NCI-H1694 (cell line): ENCODE results near the gene RGS7.

Experiments used
- DNase-seq: peaks from one replicate; lab custom pipeline; 2025; lab: John Stamatoyannopoulos, UW

The RGS7 gene

DNA sequence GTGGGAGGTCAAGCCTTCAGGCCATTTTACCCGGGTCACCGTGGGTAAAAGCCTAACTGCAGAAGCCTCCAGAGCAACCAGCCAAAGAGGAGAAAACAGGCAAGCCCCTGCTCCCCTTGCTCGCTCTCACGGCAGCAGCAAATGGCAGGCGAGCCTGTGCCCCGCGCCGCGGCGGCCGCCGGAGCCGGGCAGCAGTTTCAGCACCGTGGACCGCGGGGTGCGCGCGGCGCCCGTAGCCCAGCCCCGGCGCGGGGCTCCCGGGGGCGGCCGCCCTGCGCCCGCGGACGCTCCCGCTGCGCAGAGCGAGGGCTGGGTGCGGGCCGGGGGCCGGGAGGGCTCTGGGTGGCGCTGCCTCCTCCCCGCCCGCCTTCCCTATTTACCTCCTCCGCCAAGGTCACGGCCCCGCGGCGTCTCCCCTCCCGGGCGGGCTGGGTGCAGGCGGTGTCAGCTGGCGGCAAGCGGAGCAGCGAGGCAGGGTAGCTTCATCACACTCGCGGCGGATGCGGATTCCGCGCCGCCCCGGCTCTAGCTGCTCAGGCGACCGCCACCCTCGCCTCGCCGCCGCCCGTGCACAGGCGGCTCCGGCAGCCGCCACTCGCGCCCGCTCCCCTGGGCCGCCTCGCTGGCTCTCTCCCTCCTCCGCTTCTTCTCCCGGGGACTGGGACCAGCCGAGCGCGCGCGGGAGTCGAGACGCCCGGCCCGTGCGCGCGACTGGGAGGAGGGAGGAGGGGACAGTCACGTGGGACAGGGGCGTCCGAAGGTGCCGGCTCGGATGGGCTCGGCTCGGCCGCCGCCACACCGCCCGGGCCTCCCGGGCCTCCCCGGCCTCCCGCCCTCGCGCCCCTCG, at the start of gene RGS7:
Gene RGS7, minus strand, starts transcription at position 687 of the 847 bp plus-strand sequence.
- DNase-seq, result peak; percentile 38

GRCh38 chr1:241406421-241406820, 49.4 kb upstream of the RGS7 start:
- DNase-seq, result no peak

DNA sequence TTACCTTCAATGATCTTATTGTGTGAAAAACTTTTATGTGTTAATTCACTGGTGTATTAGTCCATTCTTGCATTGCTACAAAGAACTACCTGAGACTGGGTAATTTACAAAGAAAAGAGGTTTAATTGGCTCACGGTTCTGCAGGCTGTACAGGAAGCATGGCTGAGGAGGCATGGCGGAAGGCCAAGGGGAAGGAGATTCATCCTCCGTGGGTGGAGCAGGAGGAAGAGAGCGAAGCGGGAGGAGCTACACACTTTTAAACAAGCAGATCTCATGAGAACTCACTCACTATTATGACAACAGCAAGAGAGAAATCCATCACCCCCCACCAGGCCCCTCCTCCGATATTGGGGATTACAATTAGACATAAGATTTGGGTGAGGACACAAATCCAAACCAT, 44.2 kb upstream of the RGS7 start:
- no peak for DNase-seq

- DNase-seq, result no peak
Measured at GRCh38 chr1:241396747-241397681, 40.0 kb upstream of the RGS7 start.

DNA sequence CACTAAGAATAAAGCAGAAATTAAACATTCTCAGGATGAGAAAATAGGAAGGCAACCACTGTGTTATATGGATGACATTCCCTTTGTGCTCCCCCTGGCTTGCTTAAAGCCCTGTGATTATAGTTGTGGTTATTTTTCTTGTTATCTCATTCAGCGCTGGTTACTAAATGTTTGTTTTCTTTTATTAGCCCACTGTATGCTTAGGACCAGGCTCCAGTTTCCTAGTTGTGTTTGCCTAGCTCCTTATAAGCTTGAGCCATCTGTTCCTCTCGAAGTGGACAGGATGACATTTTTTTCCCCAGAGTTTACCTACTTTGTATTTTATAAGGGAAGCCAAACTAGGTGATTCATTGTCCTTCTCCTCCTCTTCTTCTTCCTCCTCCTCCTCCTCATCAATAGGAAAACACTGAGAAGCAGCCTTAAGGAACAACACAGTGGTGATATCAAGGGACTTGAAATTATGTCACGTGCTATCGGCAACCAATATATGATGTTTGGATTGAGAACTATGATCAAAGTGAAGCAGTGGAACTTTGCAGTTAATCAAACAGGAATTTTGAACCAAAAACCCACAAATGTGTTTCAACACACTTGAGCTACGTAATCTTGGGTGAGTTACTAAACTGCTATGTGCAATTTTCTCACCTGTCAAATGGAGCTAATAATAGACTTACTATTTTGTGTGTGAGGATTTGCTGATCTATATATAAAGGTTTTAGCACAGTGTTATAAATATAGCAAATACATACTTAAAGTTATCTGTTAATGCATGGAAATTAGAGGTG, 35.1 kb upstream of the RGS7 start:
- no peak for DNase-seq

- no peak for DNase-seq
Measured at GRCh38 chr1:241390526-241390925, 33.5 kb upstream of the RGS7 start.

DNA sequence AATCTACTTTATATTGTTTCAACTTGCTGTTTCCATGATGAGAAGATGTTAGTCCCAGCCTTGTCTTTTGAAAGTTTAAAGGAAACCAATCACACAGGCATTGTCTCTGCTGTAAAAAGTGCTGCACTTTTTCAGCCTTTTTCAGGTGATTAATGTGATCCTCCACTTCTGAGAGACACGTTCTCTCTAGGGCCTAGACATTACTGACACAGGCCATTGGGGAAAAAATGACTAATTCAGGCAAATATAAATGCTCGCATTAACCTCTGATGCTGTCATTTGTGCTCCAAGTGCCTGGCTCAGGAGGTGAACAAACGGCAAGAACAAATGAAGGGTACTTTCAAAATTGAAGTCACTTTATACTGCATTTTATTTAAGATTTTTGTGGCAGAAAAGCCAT, 32.4 kb upstream of the RGS7 start:
- no peak for DNase-seq

- no peak for DNase-seq
Measured at GRCh38 chr1:241387216-241387615, 30.2 kb upstream of the RGS7 start.

- DNase-seq, result peak; percentile 85
Measured at GRCh38 chr1:241376701-241377100, 19.7 kb upstream of the RGS7 start.

DNA sequence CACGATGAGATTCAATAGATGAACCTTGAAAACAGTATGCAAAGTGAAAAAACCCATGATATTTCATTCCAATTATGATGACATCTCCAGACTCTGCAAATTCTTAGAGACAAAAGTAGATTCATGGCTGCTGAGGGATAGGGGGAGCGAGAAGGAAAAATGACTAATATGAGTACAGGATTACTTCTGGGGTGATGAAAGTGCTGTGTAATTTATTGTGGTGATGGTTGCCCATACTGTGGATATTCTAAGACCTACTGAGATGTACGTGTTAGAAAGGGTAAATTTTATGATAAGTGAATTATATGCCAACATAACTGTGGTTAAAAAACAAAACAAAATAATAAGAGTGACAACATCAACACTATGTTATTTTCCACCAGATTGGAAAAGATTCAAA, 18.9 kb upstream of the RGS7 start:
- DNase-seq, result no peak

DNA sequence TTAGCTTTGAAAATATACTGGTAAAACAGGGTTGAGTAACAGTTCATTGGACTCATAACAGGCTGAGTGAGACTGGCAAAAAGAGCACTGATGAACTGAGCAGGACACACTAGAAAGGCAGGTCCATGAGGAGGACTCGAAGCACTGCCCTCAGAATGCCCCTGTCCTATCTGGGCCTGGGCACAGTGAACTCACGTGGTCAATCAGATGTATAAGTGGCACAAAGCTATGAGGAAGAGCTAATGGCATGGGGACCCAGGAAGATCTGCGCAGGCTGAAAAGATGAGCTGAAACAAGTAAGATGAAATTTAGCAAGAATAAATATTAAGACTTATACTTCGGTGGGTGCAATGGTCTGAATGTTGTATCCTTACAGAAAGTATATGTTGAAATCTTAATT, 9.2 kb upstream of the RGS7 start:
- no peak for DNase-seq

DNA sequence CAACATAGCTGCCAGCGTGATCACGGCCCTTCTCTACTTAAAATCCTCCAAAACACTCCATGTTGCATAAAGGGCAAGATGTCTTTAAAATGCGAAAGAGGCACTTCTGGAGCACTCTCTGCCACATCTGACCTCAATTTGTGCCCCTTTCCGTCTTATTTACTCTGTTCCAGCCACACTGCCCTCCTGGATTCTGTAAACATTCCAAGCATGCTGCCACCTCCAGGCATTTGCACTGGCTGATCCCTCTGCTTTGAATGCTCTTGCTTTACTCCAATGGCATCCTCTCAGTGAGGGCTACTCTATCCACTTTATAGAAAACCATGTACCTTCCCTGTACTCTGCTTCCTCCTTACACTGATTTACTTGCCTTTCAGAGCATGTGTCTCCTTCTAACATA, 5.3 kb upstream of the RGS7 start:
- DNase-seq, result no peak

DNA sequence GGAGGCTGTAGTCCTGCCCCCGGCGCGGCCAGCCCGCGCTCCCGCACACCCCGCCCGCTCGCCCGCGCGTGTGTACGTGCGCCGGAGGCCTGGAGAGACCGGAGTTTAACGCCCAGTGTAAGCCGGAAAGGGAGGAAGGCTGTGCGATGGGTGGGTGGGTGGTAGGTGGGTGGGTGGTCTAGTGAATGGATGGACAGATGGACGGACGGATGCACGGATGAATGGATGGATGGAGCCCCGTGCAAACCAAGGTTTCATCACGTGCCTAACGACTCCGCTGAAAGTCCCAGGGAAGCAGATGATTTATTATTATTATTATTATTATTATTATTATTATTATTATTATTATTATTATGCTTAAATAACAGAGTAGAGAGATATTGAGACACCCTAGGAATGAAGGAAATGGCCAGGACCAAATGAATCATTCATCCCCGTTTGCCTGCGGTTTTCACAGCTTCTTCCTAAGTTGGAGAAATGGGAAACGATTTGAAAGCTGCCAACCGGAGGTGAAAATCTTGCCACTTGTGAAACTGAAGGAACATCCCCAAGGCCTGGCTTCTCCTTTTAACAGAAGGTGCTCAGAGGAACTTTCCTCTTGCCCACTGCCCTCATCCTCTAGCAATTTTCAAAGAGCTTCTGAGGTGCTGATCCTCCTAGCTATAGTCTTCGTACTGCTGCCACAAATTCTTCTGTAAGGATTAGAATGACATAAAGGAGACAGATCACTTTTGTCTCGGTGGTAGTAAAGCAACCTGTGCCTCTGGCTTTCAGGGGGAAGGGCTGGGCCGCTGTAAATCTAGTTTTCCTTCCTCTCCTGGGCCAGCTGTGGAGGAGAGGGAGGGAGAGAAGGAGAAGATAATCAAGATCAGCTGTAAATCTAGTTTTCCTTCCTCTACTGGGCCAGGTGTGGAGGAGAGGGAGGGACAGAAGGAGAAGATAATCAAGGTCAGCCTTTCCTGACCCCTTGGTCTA, 648 bp upstream of the RGS7 start:
- DNase-seq, result no peak

DNA sequence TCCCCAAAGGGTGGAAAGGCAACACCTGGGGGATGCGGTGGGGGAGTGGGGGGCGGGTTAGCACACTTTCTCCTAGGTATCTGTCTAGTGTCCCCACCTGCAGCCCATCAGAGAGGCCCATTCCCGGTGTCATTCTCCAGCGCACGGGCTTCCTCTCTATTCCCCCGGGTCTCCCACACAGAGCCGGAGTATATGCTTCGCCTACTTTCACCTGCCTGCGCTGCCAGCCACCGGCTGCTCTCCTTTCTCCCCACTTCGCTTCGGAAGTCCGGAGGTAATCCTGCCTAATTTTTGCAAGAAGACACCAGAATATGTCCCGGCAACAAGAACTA, 852 bp downstream of the RGS7 start:
- no peak for DNase-seq

GRCh38 chr1:241355311-241356010, 1.5 kb downstream of the RGS7 start:
- DNase-seq, result no peak

GRCh38 chr1:241352401-241352800, 4.6 kb downstream of the RGS7 start:
- no peak for DNase-seq

GRCh38 chr1:241351841-241352240, 5.2 kb downstream of the RGS7 start:
- no peak for DNase-seq

GRCh38 chr1:241343956-241344355, 13.0 kb downstream of the RGS7 start:
- DNase-seq, result no peak

DNA sequence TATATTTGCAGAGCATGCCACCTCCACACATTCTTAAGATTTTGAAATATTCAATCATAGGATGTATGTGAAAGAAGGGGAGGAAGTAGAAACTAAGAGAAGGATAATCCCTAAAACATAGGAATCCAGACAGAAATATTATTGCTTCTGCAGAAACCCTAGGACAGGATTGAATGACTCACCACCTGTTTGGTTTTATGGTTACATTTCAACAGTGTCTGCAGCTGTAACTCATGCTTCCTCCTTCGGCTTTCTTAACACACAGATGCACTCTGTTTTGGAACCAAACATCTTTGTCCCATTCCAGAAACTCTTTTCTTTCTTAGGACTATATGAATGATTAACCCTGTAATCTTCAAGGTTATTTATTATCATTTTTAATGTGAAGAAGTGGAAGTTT, 20.7 kb downstream of the RGS7 start:
- no peak for DNase-seq

DNA sequence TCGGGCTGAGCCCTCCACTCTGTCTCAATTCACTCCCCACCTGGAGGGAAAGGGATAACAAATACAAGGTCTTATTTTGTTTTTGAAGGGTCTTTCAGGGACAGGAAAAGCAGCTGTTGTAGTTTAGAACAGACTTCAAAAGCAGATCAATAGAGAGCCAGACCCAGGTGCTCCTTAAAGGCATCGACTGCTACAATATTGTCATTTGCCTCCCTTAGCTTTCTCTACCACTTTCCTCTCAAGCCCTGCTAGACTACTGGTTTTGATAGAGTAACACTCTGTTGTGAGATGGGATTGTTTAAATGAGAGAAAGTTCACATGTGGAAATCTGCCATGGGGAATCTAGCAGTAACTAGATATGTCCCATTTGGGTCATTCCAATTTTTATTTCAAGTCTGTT, 24.0 kb downstream of the RGS7 start:
- DNase-seq, result no peak

DNA sequence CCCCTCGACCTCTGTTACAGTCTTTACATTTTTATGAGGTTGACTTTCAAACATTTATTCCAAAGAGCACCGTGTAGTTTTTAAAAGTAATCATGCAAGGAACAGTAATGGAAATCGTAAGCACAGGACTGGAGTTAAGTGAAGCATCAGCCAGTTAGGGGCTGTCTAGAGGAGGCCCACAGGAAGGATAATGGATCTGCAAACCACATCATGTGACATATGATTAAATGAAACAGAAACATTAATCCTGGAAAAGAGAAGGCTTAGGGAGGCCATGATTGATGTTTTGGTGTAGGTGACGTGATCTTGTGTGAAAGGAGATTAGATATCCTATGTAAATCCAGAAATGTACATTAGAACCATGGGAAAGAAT, 25.0 kb downstream of the RGS7 start:
- DNase-seq, result no peak
